Astrocyte (in vitro differentiated cells and primary cell): ENCODE data around the gene ZDHHC14.

ENCODE experiments used
- CTCF ChIP-seq: IDR thresholded peaks from 2 replicates; pipeline ENCODE4 v1.5.1; 2011; ENCODE audit warnings: low read depth, mild to moderate bottlenecking, inconsistent platforms, low read length, moderate library complexity; ENCODE audit not compliant: insufficient read depth
- EZH2 ChIP-seq: IDR thresholded peaks from 2 replicates; pipeline ENCODE4 v1.6.1; 2012; ENCODE audit warnings: mild to moderate bottlenecking, low read length, inconsistent platforms; ENCODE audit not compliant: insufficient read depth

DNA sequence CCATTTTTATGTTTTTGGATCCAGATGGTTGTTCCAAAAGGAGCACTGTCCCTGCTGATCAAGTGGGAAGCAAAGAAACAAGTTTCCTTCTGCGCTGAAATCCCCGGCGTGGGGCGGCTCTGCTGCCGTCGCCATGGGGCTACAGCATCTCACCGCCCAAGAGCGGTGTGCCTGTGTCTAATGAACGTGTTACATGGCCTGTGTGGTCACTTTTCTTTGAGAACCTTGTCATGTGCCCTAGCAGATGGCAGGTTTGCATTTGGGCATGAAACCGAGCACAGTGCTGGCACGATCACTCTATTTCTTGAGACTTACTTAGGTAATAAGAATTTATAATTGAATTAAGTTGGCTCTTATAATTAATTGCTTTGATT lies 51.9 kb downstream of the ZDHHC14 start:
- TF ChIP-seq CTCF (no peak), EZH2 (no peak)
